H9 (cell line): Measurements from ENCODE around the gene PCDH9. TPM values are rescaled to one million over a fixed set of nuclear protein-coding genes. Genes with fewer than 3 reads are reported as not detected.

Source experiments
- DNase-seq: peaks from one replicate; pipeline ENCODE4 v3.0.0-alpha.2; 2017
- H2AFZ ChIP-seq: one replicate; pipeline ENCODE4 v1.6.1; 2013; ENCODE audit warnings: mild to moderate bottlenecking, low read length, control low read depth, moderate library complexity
- H2AK5ac ChIP-seq: 2 replicates; pipeline ENCODE4 v1.6.1; 2013; ENCODE audit warnings: low read length, control low read depth, mixed read lengths; ENCODE audit not compliant: insufficient read length
- H2BK120ac ChIP-seq: one replicate; pipeline ENCODE4 v1.6.1; 2013; ENCODE audit warnings: low read depth, mild to moderate bottlenecking, low read length, control low read depth, inconsistent platforms; ENCODE audit not compliant: poor library complexity, severe bottlenecking
- H2BK12ac ChIP-seq: 2 replicates; pipeline ENCODE4 v1.6.1; 2013; ENCODE audit warnings: low read length, control low read depth, mixed read lengths, low read depth; ENCODE audit not compliant: insufficient read length
- H2BK15ac ChIP-seq: 2 replicates; pipeline ENCODE4 v1.6.1; 2013; ENCODE audit warnings: low read depth, low read length, control low read depth
- H2BK20ac ChIP-seq: one replicate; pipeline ENCODE4 v1.6.1; 2013; ENCODE audit warnings: low read depth, mild to moderate bottlenecking, low read length, control low read depth, inconsistent platforms; ENCODE audit not compliant: poor library complexity, severe bottlenecking
- H2BK5ac ChIP-seq: 2 replicates; pipeline ENCODE4 v1.6.1; 2013; ENCODE audit warnings: low read length, control low read depth, mixed read lengths; ENCODE audit not compliant: insufficient read length
- H3K14ac ChIP-seq: 2 replicates; pipeline ENCODE4 v1.6.1; 2013; ENCODE audit warnings: low read length, control low read depth; ENCODE audit not compliant: insufficient read depth
- H3K18ac ChIP-seq: 2 replicates; pipeline ENCODE4 v1.6.1; 2013; ENCODE audit warnings: low read depth, mild to moderate bottlenecking, mixed read lengths, low read length, control low read depth; ENCODE audit not compliant: insufficient read length
- H3K23ac ChIP-seq: 2 replicates; pipeline ENCODE4 v1.6.1; 2013; ENCODE audit warnings: low read length, control low read depth, mixed read lengths, low read depth; ENCODE audit not compliant: insufficient read length
- H3K23me2 ChIP-seq: 2 replicates; pipeline ENCODE4 v1.6.1; 2013; ENCODE audit warnings: low read depth, mild to moderate bottlenecking, mixed read lengths, low read length, control low read depth; ENCODE audit not compliant: insufficient read length, poor library complexity, severe bottlenecking
- H3K27ac ChIP-seq: 2 replicates; pipeline ENCODE4 v1.5.1; 2013; ENCODE audit warnings: low read length, control low read depth, mixed read lengths, low read depth; ENCODE audit not compliant: insufficient read length
- H3K27me3 ChIP-seq: 2 replicates; pipeline ENCODE4 v1.6.1; 2013; ENCODE audit warnings: low read length, control low read depth, inconsistent platforms; ENCODE audit not compliant: insufficient read depth
- H3K4ac ChIP-seq: 2 replicates; pipeline ENCODE4 v1.6.1; 2013; ENCODE audit warnings: low read depth, mild to moderate bottlenecking, control low read depth, inconsistent platforms, low read length, moderate library complexity
- H3K4me1 ChIP-seq: 2 replicates; pipeline ENCODE4 v1.6.1; 2013; ENCODE audit warnings: low read length, control low read depth, inconsistent platforms; ENCODE audit not compliant: insufficient read depth
- H3K4me2 ChIP-seq: 2 replicates; pipeline ENCODE4 v1.6.1; 2013; ENCODE audit warnings: low read length, control low read depth, mixed read lengths; ENCODE audit not compliant: insufficient read length, insufficient read depth
- H3K56ac ChIP-seq: 2 replicates; pipeline ENCODE4 v1.6.1; 2013; ENCODE audit warnings: low read depth, mild to moderate bottlenecking, mixed read lengths, low read length, control low read depth; ENCODE audit not compliant: insufficient read length
- H3K79me1 ChIP-seq: 2 replicates; pipeline ENCODE4 v1.6.1; 2013; ENCODE audit warnings: low read depth, mild to moderate bottlenecking, moderate library complexity, low read length, control low read depth, inconsistent platforms; ENCODE audit not compliant: insufficient read depth, poor library complexity, severe bottlenecking
- H3K79me2 ChIP-seq: 2 replicates; pipeline ENCODE4 v1.6.1; 2013; ENCODE audit warnings: low read length, control low read depth, inconsistent platforms; ENCODE audit not compliant: insufficient read depth
- H3K9ac ChIP-seq: 2 replicates; pipeline ENCODE4 v1.6.1; 2013; ENCODE audit warnings: low read length, control low read depth, mixed read lengths; ENCODE audit not compliant: insufficient read length; ENCODE audit errors: extremely low read depth
- H3K9me3 ChIP-seq: one replicate; pipeline ENCODE4 v1.6.1; 2013; ENCODE audit warnings: low read depth, low read length, inconsistent platforms; ENCODE audit not compliant: control insufficient read depth
- H3T11ph ChIP-seq: one replicate; pipeline ENCODE4 v1.6.1; 2013; ENCODE audit warnings: mild to moderate bottlenecking, low read length, control low read depth, inconsistent platforms
- H4K20me1 ChIP-seq: one replicate; pipeline ENCODE4 v1.6.1; 2013; ENCODE audit not compliant: control insufficient read depth, insufficient read length, insufficient read depth
- H4K5ac ChIP-seq: 2 replicates; pipeline ENCODE4 v1.6.1; 2013; ENCODE audit warnings: low read depth, mild to moderate bottlenecking, mixed read lengths, low read length, control low read depth; ENCODE audit not compliant: insufficient read length
- H4K8ac ChIP-seq: replicated peaks from 2 replicates; pipeline ENCODE4 v1.6.1; 2013; ENCODE audit warnings: low read length, control low read depth, mixed read lengths, low read depth; ENCODE audit not compliant: insufficient read length
- H4K91ac ChIP-seq: 2 replicates; pipeline ENCODE4 v1.6.1; 2013; ENCODE audit warnings: low read depth, mild to moderate bottlenecking, moderate library complexity, mixed read lengths, low read length, control low read depth; ENCODE audit not compliant: insufficient read length
- H3K27ac Mint-ChIP-seq, 3 experiments: 2 replicates in 2 of 3; 3 replicates in 1 of 3; pipeline ENCODE4 v1.8.0; 2020 to 2021; ENCODE audit warnings: mixed read lengths in 3 of 3, mild to moderate bottlenecking in 1 of 3, moderate library complexity in 1 of 3
- H3K27me3 Mint-ChIP-seq: 2 replicates; pipeline ENCODE4 v1.8.0; 2021; ENCODE audit warnings: low read depth, mild to moderate bottlenecking, moderate library complexity, mixed read lengths
- H3K36me3 Mint-ChIP-seq, 3 experiments: 2 replicates in 2 of 3; 3 replicates in 1 of 3; pipeline ENCODE4 v1.8.0; 2020 to 2021; ENCODE audit warnings: low read depth in 3 of 3, mixed read lengths in 3 of 3; ENCODE audit not compliant: insufficient read depth in 1 of 3
- H3K4me1 Mint-ChIP-seq, 2 experiments: 2 replicates each; pipeline ENCODE4 v1.8.0; 2020; ENCODE audit warnings: mixed read lengths in 2 of 2
- H3K4me3 Mint-ChIP-seq, 2 experiments: 2 replicates in 1 of 2; 3 replicates in 1 of 2; pipeline ENCODE4 v1.8.0; 2020 to 2021; ENCODE audit warnings: mild to moderate bottlenecking in 2 of 2, mixed read lengths in 2 of 2, moderate library complexity in 1 of 2
- H3K9me3 Mint-ChIP-seq, 2 experiments: 2 replicates in 1 of 2; 3 replicates in 1 of 2; pipeline ENCODE4 v1.8.0; 2020; ENCODE audit warnings: mild to moderate bottlenecking in 2 of 2, mixed read lengths in 2 of 2, moderate library complexity in 1 of 2
- WGBS: extraction: QIAGEN DNeasy Blood & Tissue Kit; methylation state at CpG from one replicate; pipeline ENCODE4 v1.1.7; 2013; ENCODE audit warnings: missing lambda C conversion rate, low lambda C conversion rate, mixed read lengths; ENCODE audit not compliant: insufficient read length; ENCODE audit errors: extremely low coverage; 5-methylcytosine and 5-hydroxymethylcytosine counted together
- total RNA-seq: library from RNA; stranded (reverse); gene quantifications from 2 replicates; pipeline ENCODE4 v1.2.1, GENCODE V29; 2021
- TF ChIP-seq, protein P1 (sequence below): fragments of 200-600 bp; sonication (generic); conservative IDR thresholded peaks from 3 replicates; pipeline ENCODE4 v1.8.0; 2021; ENCODE audit warnings: antibody characterized with exemption, mild to moderate bottlenecking

The PCDH9 gene
- total RNA-seq, 1 experiment from 2014 or later = 0.11 TPM

DNA sequence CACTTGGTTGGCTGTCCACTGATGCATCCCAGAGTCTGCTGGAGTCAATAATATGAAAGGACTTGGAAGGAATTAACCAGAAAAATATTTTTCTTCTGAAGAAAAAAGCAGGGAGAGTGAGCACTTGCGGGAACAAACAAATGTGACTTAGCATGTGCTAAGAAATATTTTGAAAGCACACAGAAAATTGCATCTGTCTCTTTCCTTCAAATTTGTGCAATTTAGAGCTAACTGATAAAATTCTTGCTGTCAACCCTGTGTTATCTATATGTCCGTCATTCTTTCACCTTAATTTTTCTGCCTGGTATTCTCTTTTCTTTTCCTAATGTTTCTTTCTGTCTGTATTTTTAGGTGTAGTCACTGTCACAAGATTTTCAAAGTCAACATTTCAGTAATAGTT is 852.6 kb downstream of the PCDH9 start:
- no CpG with 5 or more reads among the region's 2 CpGs for WGBS
- no peaks in the 10 kb centered on the region for H3K9me3 Mint-ChIP-seq
- no peak for DNase-seq
- H3K36me3 Mint-ChIP-seq = no peaks in the 10 kb centered on the region
- Histone ChIP-seq H3K79me2 (no peaks in the 10 kb centered on the region), H2BK20ac (no peak overlapping the region), H4K8ac (no peak overlapping the region), H3K18ac (no peak overlapping the region), H3K4me1 (no peaks in the 10 kb centered on the region), H4K5ac (no peak overlapping the region), H3K9me3 (no peaks in the 10 kb centered on the region), H2BK5ac (no peak overlapping the region), H3K14ac (no peak overlapping the region), H3K4me2 (no peak overlapping the region), H2AK5ac (no peak overlapping the region), H3K4ac (no peak overlapping the region), H2BK120ac (no peak overlapping the region), H3K56ac (no peak overlapping the region), H3K79me1 (no peaks in the 10 kb centered on the region), H3K23ac (no peak overlapping the region), H3K9ac (no peak overlapping the region), H3K27ac (no peak overlapping the region), H4K20me1 (no peaks in the 10 kb centered on the region), H3K23me2 (no peaks in the 10 kb centered on the region), H2AFZ (no peak overlapping the region), H3K27me3 (no peaks in the 10 kb centered on the region), H4K91ac (no peak overlapping the region), H3T11ph (no peak overlapping the region), H2BK12ac (no peak overlapping the region), H2BK15ac (no peak overlapping the region)
- no peak overlapping the region for H3K4me3 Mint-ChIP-seq
- H3K4me1 Mint-ChIP-seq = peaks cover 0 to 1% of the 10 kb centered on the region in 2 experiments; a peak in 2 of 4 replicates
- TF ChIP-seq, protein P1, sequence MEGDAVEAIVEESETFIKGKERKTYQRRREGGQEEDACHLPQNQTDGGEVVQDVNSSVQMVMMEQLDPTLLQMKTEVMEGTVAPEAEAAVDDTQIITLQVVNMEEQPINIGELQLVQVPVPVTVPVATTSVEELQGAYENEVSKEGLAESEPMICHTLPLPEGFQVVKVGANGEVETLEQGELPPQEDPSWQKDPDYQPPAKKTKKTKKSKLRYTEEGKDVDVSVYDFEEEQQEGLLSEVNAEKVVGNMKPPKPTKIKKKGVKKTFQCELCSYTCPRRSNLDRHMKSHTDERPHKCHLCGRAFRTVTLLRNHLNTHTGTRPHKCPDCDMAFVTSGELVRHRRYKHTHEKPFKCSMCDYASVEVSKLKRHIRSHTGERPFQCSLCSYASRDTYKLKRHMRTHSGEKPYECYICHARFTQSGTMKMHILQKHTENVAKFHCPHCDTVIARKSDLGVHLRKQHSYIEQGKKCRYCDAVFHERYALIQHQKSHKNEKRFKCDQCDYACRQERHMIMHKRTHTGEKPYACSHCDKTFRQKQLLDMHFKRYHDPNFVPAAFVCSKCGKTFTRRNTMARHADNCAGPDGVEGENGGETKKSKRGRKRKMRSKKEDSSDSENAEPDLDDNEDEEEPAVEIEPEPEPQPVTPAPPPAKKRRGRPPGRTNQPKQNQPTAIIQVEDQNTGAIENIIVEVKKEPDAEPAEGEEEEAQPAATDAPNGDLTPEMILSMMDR = no peak
- H3K27me3 Mint-ChIP-seq = no peaks in the 10 kb centered on the region
- no peak overlapping the region for H3K27ac Mint-ChIP-seq
